ENCODE results near the gene CORIN.

- TF ChIP-seq CTCF (IDR thresholded peaks at IDR 0.05) (no peak), POLR2A (IDR thresholded peaks at IDR 0.05) (no peak)
These were observed 11.6 kb upstream of the CORIN start for GRCh38 chr4:47849466-47849865.

Data from upper lobe of left lung (tissue), 4 donors.